Islet precursor cell (in vitro differentiated cells): ENCODE results near the gene ABHD5.
"Not testable (repeated sequence)": the region's sequence is repeated elsewhere in the genome, so short reads cannot be mapped to it uniquely, and the experiment has no call there.

Experiments
- DNase-seq: peaks from one replicate; pipeline ENCODE4 v3.0.0-alpha.2; 2018

The ABHD5 gene

DNA sequence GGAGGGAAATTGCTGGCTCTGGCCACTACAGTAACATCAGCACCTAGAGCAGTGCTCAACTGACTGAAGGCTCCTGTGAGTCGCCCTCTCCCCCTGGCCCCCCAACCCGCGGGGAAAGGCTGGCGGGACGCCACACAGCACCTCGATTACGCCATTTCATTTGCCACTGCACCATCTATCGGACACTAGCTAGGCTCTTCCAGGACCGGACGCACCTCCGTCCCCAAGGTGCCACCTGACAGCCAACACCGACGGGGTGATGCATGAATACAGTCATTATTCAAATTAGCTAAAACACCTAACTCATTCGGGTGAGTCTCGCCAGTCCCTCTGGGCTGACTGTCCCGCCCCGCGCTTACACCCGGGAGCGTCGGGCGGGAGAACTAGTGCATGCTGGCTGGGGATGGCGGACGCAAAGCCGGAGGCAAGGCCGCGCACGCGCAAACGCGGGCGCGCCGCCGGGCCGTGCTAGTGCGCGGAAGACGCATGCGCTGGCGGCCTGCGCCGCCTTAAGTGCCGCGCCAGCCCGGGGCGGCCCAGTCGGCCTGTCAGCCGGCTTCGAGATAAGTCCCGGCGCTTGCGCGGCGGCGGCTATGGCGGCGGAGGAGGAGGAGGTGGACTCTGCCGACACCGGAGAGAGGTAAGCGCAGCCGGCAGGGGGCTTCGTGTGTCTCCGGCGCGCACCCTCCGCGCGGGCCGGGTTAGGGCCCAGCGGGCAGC, at the start of gene ABHD5:
Gene ABHD5, plus strand, starts transcription at position 539 of the 720 bp plus-strand sequence. Its CDS starts 55 bp downstream, at position 594.
- DNase-seq, result peak; percentile 97

DNA sequence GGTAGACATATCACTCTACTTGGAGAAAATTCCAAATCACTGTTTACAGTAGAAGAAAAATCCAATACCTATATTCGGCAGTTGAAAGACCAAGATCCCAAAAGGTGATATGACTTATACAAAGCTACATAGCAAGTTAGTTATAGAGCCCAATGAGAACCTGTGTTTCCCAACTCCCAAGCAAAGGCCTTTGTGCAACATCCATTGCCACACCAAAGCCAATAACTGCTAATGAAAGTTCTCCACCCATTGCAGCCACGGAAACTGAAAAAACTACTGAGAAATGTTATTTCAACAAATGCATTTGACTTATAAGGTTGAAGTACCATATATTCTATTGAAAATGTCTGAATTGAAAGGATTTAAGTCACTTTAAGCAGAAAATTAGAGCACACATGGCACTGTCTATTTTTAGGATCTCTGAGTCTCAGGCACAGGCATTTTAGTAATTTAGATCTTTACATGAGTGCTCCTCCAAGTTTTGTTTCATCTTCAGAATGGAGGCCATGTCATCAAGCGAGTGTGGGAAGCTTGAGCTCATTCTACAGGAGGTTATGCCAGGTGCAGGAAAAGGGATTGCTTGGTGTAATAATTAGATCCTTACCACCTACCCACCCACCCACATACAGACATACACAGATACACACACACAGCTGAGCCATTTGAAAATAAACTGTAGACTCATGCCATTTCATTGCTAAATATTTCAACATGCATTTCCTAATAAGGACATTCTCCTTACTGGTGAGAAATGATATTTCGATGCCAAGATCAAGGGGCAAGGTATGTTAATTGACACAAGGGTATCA, 49.2 kb upstream of the ABHD5 start:
- no peak for DNase-seq

DNA sequence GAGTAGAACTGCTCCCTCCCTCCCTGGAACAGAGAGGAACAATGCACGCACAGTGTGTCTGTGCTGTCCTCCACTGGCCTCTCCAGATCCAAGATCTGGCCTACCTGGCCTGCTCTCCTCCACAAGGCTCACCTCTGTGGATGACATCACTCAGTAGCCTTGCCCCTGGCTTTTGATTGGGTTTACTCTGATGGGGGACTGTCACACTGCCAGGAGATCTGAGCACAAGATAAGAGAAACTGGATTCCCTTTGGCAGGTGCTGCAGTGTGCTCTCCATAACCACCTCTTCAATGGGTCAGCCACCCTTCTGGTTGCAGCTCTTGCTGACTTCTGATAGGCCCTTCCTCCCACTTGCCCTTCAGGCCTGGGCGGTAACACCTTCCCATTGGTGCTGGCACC, 46.3 kb upstream of the ABHD5 start:
- no peak for DNase-seq

DNA sequence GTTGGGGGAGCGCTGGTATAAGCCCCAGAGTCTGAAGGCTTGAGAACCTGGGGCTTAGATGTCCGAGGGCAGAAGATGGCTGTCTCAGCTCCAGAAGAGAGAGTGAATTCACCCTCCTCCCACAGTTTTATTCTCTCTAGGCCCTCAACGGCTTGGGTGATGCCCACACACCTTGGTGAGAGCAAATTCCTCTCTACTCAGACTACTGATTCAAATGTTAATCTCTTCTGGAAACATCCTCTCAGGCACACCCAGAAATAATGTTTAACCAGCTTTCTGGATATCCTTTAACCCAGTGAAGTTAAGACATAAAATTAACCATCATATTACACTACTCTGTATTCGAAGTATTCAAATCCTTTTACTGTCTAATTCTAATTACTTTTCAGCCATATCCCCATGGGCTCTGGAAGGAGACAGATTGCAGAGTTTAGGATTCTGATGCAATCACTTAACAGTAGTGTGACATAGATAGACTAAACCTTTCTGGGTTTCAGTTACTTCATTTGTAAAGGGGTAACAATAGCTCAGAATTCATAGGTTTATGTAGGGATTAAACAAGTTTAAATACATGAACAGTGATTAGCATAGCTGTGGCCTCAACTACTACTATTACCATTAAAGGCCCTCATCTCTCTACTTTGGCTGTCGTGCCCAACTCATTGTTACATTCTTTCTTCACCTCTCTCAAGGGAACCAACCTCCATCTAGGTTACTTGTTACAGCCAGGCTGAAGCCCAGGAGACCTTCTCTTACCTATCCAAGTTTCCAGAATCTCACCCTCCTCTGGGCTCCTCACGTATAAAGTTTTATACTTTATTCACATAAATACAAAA, 43.2 kb upstream of the ABHD5 start:
- DNase-seq, result no peak

DNA sequence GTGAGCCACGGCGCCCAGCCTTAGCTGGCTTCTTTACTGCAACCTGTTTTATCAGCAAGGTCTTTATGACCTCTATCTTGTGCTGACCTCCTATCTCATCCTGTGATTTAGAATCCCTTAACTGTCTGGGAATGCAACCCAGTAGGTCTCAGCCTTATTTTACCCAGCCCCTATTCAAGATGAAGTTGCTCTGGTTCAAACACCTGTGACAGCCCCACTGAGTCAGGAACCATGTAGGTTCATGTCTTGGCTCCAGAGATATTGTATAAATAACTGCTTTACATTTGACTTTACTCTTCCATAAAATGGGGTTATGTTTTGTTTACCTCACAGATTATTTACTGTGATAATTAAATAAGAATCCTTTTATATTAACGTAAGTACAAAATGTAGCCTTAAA, 41.8 kb upstream of the ABHD5 start:
- DNase-seq, result no peak

DNA sequence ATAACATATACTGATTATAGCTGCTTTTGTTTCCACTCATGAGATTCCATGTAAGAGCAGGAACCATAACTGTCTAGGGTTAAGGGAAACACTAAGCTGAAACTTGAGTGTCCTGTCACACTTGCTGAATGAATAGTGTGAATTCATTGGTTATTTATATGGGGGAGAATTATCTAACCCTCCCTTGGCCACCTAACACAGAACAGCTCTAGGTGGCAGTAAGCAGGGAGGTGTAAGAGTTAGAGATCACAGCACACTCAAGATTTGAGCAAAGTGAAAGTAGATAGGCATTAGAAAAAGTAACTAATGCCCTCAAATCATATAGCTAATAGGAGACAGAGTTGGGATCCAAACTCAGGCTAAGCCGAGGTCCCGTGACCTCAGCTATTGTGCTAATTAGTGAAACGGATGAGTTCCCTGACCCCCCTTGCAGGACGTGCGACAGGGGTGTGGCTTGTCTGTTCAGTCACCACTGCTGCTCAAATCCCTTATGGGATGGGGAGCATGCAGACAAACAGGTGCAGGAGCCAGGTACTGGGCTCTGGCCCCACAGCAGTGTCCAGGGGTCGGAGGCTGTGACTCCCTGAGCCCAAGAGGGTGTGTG, 41.3 kb upstream of the ABHD5 start:
- no peak for DNase-seq

DNA sequence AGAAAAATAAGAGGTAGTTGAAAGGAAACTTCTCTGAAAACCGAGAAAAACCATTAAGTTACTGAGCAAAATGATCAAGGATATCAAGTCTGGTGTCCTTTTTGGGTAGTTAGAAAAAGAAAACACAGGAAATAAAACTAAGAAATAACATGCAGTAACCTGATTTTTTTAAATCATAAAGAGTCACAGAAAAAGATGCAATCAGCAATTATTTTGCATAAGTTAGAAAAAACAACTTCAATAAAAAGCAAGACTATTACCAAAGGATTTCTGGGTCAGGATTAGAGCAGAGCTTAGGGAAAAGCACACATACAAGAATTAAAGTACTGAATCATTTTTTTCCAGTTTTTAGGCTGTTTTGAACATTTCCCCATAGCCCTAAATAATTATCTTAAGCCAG, 40.4 kb upstream of the ABHD5 start:
- no peak for DNase-seq

DNA sequence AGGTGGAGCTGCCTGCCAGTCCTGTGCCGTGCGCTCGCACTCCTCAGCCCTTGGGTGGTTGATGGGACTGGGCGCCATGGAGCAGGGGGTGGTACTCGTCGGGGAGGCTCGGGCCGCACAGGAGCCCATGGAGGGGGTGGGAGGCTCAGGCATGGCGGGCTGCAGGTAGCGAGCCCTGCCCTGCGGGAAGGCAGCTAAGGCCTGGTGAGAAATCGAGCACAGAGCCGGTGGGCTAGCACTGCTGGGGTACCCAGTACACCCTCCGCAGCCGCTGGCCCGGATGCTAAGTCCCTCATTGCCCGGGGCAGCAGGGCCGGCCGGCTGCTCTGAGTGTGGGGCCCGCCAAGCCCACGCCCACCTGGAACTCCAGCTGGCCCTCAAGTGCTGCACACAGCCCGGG, 34.3 kb upstream of the ABHD5 start:
- not testable (repeated sequence) for DNase-seq

DNA sequence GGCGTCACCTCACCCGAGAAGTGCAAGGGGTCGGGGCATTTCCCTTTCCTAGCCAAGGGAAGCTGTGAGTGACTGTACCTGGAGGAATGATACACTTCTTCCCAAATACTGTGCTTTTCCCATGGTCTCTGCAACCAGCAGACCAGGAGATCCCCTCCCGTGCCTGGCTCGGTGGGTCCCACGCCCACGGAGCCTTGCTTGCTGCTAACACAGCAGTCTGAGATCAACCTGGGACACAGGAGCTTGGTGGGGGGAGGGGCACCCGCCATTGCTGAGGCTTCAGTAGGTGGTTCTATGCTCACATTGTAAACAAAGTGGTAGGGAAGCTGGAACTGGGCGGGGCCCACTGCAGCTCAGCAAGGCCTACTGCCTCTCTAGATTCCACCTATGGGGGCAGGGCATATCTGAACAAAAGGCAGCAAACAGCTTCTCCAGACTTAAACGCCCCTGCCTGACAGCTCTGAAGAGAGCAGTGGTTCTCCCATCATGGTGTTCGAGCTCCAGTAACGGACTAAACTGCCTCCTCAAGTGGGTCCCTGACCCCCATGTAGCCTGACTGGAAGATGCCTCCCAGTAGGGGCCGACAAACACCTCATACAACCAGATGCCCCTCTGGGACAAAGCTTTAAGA, 31.4 kb upstream of the ABHD5 start:
- no peak for DNase-seq

DNA sequence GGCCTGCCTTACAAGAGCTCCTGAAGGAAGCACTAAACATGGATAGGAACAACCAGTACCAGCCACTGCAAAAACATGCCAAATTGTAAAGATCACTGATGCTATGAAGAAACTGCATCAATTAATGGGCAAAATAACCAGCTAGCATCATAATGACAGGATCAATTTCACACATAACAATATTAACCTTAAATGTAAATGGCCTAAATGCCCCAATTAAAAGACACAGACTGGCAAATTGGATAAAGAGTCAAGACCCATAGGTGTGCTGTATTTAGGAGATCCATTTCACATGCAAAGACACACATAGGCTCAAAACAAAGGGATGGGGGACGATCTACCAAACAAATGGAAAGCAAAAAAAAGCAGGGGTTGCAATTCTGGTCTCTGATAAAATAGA, 29.4 kb upstream of the ABHD5 start:
- not testable (repeated sequence) for DNase-seq

DNA sequence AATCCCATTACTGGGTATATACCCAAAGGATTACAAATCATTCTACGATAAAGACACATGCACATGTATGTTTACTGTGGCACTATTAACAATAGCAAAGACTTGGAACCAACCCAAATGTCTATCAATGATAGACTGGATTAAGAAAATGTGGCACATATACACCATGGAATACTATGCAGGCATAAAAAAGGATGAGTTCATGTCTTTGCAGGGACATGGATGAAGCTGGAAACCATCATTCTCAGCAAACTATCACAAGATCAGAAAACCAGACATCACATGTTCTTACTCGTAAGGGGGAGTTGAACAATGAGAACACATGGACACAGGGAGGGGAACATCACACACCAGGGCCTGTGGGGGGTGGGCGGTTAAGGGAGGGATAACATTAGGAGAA, 25.7 kb upstream of the ABHD5 start:
- DNase-seq, result not testable (repeated sequence)

DNA sequence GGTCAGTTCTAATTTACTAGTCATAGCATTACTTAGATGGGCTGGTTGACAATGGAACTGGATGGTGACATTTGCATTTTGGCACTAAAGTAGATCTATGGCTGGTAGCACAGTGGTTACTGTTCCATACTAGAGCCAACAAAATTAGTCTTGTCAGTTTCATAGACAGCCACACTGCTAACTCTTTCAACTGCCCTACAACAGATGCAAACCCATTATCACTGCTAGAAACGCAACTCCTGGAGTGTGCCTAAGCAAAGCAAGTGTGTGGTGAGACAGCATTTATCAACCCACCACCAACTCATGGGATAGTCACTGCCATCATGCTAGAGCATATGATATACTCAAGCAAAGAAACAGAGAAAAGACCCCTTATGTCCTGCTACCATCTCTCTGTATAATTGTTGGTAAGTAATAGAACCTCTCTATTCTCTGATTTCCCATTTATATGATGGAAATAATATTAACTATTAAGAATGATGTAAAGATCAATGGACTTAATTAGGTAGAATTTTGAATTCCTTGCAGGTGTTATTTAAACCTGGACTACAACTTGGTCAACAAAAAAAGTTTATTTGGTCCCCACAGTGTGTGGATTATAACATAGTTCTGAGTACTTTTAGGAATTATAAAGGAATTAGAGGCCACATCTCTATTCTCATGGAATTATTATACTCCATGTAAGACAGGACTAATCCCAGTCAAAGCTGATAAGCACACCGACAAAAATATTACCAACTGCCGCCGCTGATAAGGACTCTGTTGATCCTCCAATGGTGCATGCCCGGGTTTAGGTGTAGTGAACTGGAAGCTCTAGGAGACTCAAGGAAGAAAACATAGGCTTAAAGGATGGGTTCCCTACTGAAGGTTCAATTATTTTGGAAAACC, 19.9 kb upstream of the ABHD5 start:
- no peak for DNase-seq

DNA sequence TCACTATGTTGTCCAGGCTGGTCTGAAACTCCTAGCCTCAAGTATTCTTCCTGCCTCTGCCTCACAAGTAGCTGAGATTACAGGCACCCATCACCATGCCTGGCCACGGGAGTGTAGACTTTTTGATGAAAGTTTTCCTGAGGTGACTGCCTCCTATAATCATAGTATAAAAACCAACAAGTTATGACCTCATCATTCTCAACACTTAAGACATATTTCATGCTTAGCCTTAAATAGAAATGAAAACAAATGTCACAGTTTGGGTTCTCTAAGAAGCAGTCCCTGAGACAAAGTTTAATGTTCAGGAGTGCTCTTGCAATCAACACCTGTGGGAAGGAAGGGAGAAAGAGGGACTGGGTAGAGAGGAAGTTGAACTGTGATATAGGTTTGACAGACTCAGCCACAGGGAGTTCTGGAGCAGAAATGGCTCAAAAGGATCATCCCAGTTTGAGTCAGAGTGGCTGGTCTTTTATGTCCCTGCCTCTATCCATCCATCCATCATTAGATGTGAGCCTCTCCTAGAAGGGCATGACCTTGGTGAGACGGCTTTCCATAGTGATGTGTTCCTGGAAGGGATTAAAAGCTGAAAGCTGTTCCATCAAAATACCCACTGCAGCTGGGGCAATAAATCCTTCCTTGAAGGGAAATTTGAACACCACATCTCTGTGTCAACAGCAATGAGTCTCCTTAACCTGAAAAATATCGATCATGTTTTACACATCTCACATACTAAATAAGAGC, 16.2 kb upstream of the ABHD5 start:
- no peak for DNase-seq

DNA sequence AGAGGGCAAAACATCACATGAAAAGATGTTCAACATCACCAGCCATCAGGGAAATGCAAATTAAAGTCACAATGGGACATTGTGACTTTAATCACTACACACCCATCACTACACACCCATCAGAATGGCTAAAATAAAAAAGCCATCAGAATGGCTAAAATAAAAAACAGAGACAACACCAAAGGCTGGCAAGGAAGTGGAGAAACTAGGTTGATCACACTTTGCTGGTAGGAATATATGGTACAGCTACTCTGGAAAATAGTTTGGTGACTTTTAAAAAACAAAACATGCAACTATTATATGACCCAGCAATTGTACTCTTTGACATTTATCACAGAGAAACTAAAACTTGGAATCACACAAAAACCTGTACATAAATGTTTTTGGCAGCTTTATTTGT, 15.1 kb upstream of the ABHD5 start:
- no peak for DNase-seq

DNA sequence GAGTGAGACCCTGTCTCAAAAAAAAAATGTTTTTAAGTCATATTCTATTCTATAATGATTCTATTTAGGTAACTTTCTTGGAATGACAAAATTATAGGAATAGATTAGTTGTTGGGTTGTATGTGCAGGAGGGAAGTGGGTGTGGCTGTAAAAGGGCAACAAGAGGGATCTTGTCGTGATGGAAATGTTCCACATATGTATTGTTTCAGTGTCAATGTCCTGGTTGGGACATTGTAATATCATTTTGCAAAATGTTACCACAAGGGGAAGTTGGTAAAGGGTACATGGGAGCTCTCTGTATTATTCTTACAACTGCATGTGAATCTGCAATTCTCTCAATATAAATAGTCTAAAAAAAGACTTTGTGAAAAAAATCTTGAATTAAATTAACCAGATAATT, 14.3 kb upstream of the ABHD5 start:
- DNase-seq, result no peak

DNA sequence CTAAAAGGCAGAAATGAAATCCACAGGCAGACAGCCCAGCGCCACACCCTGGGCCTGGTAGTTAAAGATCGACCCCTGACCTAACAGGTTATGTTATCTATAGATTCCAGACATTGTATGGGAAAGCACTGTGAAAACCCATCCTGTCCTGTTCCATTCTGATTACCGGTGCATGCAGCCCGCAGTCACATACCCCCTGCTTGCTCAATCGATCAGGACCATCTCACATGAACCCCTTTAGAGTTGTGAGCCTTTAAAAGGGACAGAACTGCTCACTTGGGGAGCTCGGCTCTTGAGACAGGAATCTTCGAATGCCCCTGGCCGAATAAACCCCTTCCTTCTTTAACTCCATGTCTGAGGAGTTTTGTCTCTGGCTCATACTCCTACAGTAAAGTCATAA, 12.4 kb upstream of the ABHD5 start:
- DNase-seq, result not testable (repeated sequence)

DNA sequence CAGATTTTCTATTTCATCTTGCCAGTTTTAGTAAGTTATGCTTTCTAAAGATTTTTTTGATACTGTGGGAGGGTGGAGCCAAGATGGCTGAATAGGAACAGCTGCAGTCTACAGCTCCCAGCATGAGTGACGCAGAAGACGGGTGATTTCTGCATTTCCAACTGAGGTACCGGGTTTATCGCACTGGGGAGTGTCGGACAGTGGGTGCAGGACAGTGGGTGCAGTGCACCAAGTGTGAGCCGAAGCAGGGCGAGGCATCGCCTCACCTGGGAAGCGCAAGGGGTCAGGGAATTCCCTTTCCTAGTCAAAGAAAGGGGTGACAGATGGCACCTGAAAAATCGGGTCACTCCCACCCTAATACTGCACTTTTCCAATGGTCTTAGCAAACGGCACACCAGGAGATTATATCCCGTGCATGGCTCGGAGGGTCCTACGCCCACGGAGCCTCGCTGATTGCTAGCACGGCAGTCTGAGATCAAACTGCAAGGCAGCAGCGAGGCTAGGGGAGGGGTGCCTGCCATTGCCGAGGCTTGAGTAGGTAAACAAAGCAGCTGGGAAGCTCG, 11.8 kb upstream of the ABHD5 start:
- DNase-seq, result not testable (repeated sequence)

DNA sequence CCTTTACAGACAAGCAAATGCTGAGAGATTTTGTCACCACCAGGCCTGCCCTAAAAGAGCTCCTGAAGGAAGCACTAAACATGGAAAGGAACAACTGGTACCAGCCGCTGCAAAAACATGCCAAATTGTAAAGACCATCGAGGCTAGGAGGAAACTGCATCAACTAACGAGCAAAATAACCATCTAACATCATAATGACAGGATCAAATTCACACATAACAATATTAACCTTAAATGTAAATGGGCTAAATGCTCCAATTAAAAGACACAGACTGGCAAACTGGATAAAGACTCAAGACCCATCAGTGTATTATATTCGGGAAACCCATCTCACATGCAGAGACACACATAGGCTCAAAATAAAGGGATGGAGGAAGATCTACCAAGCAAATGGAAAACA, 9.9 kb upstream of the ABHD5 start:
- not testable (repeated sequence) for DNase-seq

DNA sequence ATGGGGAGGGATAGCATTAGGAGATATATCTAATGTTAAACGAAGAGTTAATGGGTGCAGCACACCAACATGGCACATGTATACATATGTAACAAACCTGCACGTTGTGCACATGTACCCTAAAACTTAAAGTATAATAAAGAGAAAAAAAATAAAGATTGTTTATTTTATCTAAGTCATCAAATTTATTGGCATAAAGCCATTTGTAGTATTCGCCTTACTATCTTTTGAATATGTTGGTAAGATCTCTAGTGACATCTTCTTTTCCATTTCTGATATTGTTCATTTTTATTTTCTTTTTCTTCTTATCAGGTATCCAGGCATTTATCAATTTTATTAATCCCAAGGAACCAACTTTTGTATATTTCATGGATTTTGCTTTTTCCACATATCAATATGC, 5.8 kb upstream of the ABHD5 start:
- no peak for DNase-seq

DNA sequence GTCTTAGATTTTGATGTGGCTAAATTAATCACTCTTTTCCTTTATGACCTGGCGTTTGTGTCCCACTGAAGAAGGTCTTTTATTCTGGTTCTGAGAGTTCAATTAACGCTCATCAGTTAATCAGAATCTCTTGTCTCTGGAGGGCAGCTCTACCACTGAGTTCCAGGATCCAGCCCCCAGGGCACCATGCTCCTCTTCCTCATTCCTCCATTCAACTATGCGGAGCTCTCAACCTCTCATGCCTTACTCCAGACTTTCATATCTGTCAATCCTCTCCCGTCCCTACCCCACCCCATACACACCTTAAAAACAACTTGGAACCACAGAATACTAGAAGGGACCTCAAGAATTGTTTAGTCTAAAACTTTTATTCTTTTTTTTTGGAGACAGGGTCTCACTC, 4.8 kb upstream of the ABHD5 start:
- no peak for DNase-seq

DNA sequence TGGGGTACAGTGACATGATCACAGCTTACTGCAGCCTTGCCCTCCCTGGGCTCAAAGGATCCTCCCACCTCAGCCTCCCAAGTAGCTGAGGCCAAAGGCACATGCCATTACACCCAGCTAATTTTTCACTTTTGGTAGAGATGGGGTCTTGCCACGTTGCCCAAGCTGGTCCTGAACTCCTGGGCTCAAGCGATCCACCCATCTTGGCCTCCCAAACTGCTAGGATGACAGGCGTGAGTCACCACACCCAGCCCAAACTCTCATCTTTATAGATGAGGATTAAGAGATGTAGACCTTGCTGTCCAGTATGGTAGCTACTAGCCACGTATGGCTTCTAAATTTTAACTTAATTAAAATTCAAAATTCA, 4.4 kb upstream of the ABHD5 start:
- DNase-seq, result no peak
